ENCODE measurements around the gene IQGAP1.
"Not testable (repeated sequence)": the region's sequence is repeated elsewhere in the genome, so short reads cannot be mapped to it uniquely, and the experiment has no call there.

IQGAP1 gene

DNA sequence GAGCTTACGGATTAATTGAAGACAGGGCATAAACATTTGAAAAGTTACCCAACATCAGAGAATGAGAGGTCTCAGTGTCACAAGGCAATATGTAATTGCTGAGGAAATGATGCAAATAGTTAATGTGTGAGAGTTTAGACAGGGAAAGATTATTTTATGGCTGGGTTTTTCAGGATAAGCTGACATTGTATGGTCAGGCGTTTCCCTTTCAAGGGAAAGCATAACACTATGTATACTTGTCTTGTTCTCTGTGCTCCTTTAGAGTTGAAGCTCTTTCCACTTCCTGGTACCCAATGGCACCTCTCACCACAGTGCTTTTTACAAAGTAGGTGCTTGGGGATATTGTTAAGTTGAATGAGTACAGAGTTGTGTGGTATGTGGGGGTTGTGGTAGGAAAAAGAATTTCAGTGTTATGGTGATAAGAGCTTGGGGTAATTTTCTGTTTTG lies 19.9 kb downstream of the IQGAP1 start:
- peak in 1 of 2 donors; percentile 17 for DNase-seq (ENCODE audit: low read depth in 2 of 2)

DNA sequence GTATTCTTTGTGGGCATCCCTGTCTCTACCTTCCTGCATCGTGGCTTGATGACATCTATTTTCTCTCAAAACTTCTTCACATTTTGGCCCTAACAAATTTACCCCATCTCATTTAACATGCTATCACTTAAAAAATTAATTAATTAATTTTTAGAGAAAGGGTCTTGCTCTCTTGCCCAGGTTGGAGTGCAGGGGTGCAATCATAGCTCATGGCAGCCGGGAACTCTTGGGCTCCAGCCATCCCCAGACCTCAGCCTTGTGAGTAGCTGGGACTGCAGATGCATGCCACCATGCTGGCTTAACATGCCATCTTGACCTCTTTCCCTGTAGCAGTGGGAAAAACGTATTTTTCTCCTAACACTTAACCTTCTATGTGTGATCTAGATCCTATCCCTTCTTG lies 20.6 kb downstream of the IQGAP1 start:
- no peak for DNase-seq (ENCODE audit: low read depth in 2 of 2)

DNA sequence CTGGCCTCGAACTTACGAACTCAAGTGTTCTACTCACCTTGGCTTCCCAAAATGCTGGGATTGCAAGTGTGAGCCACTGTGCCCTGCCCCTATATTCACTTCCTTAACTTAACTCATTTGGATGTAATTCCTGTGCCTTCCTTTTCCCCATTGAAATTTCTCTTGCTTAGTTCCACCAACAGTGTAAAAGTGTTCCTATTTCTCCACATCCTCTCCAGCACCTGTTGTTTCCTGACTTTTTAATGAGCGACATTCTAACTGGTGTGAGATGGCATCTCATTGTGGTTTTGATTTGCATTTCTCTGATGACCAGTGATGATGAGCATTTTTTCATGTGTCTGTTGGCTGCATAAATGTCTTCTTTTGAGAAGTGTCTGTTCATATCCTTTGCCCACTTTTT lies 21.5 kb downstream of the IQGAP1 start:
- DNase-seq (ENCODE audit: low read depth in 2 of 2), result not testable (repeated sequence)

DNA sequence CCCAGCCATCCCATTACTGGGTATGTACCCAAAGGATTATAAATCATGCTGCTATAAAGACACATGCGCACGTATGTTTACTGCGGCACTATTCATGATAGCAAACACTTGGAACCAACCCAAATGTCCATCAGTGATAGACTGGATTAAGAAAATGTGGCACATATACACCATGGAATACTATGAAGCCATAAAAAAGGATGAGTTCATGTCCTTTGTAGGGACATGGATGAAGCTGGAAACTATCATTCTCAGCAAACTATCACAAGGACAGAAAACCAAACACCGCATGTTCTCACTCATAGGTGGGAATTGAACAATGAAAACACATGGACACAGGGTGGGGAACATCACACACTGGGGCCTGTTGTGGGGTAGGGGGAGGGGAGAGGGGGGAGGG lies 22.3 kb downstream of the IQGAP1 start:
- DNase-seq (ENCODE audit: low read depth in 2 of 2), result not testable (repeated sequence)

DNA sequence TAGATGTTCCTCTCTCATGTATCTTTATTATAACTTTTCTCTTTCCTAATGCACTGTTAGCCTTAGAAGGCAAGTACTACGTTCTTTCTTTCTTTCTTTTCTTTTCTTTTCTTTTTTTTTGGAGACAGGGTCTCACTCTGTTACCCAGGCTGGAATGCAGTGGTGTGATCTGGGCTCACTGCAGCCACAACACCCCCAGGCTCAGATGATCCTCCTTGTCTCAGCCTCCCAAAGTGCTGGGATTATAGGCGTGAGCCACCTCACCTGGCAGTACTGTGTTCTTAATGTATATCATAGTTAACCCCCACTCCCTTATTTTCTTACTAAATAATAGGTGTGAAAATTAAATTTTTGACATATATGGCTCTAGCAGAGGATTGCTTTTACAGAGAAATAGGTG lies 23.1 kb downstream of the IQGAP1 start:
- DNase-seq (ENCODE audit: low read depth in 2 of 2), result no peak

DNA sequence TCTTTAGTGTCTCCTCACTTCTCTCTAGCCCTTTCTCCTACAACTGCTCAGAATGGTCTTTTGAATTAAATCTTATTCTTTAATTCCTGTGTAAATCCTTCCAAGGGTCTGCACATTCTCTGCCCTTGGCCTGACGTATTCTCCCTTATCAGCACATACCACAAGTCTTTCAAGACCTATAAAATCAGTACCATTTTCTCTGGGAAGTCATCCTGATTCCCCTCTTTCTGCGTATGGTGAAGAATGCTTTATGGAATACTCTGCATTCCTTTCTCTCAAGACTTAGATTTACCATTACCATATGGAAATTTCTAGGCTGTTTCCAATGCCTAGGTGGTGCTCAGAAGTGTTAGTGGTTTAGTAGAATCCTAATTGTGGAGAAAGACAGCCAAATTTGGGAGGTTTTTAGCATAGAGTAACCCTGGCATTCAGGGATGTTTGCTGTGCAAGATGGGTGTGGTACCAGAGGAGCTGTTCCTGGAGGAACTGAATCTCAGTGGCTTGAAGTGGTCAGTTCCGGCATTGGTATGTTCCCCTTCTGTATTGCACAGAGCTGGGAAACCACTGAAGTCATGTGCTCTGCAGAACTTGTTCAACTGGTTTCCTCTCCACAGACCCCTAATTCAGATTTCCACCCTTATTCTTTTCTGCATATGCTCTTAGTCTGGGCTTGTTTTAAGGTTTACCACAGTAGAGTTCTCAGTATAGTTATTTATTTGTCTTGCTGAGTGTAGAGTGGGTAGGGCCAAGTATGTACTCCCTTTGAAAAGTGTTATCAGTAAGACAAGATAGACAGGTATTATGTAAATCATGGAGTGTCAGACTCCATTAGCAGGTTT lies 24.5 kb downstream of the IQGAP1 start:
- no peak for DNase-seq (ENCODE audit: low read depth in 2 of 2)

DNA sequence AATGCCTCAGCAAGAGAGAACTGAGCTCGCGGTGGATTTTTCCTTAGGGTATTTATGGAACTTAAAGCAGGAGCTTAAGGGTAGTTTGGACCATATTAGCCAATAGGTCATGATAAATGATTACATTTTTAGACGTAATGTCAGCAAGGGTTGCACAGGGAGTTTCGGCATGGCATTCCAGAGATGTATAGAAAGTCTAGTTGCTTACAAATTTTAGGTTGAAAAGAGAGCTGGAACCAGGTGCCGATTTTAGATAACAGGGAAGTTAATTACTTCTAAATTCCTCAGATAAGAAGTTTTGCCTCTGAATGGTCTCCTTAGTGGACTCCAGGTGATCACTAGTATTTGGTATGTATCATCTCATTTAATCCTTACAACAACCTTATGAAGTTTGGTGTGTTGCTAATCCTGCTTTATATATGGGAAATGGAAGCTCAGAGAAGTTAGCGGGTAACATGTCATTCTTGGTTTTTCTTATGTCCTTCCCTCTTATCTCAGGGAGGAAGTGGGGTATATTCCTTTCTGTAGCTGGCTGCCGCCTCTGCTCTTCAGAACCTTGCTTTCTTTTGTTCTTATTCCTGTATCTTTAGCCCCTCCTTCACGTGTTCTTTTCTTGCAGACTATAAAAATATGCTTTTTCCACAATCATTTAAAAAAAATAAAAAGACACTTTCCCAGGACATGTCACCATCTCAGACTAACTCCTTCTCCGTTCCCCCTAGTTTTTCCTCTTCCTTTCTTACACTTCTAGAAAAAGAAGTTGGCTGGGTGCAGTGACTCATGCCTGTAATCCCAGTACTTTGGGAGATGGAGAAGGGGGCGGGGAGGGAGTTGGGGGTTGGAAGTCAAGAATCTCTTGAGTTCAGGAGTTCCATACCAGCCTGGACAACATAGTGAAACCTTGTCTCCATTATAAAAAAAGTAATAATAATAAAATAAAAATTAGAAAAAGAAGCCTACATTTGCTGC lies 25.7 kb downstream of the IQGAP1 start:
- no peak for DNase-seq (ENCODE audit: low read depth in 2 of 2)

DNA sequence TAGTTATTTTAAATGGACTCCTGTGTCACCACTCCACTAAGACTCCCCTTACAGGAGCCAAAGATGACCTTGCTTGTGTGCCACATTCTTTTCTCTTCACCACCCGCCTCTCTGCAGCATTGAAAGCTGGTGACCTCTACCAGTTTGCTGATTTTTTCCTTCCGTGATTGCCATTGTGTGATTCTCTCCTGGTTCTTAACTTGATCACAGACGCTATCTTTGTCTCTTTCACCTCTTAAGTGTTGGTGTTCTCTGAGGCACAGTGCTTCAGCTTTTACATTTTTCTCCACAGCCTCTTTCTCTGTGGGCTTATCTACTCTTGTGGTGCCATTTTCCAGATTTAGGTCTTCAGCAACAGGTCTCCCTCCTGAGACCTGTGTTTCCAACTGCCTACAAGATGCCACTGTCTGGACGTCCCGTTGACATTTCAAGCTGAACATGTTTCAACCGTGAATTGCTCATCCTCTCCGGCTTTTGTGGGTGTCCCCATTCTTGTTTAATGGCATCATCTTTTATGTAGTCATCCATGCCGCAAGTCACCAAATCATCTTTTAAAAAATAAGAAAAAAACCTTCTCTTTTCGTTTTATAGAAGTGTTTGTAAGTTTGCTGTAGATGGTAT lies 26.5 kb downstream of the IQGAP1 start:
- no peak for DNase-seq (ENCODE audit: low read depth in 2 of 2)

DNA sequence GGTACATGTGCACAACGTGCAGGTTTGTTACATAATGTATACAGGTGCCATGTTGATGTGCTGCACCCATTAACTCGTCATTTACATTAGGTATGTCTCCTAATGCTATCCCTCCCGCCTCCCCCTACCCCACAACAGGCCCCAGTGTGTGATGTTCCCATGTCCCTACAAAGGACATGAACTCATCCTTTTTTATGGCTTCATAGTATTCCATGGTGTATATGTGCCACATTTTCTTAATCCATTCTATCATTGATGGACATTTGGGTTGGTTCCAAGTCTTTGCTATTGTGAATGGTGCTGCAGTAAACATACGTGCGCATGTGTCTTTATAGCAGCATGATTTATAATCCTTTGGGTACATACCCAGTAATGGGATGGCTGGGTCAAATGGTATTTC lies 28.0 kb downstream of the IQGAP1 start:
- not testable (repeated sequence) for DNase-seq (ENCODE audit: low read depth in 2 of 2)

DNA sequence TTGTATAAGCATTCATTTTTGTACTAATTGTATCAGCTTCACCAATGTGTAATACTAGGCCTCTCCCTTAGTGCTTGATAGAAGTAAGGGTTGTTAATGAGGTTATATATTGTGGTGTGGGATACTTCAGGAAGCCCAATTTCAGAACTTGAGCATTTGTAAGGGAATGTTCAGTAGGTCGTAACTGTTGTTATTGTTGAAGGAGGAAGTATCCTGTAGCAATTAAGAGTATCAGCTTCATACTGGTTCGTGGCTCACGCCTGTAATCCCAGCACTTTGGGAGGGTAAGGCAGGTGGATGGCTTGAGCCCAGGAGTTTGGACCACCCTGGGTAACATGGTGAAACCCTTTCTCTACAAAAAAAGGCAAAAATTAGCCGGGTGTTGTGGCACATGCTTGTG lies 30.6 kb downstream of the IQGAP1 start:
- no peak for DNase-seq (ENCODE audit: low read depth in 2 of 2)

DNA sequence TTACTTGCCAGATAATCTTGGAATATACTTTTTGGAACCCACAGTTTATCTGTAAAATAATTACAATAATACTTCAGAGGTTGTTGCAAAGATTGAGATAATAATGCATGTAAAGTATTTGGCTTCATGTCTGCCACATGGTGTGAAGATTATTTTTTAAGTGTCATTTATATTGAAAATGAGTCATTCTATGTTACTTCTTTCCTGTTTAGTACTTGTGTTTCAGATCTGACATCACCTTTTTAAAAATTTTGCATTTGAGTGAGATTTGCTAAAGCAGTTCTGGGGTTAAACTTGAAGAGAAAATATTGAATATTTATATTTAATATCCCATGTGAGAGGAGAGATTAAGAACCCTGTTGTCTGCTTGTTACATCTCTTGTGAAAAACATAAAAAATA lies 31.2 kb downstream of the IQGAP1 start:
- DNase-seq (ENCODE audit: low read depth in 2 of 2), result no peak

DNA sequence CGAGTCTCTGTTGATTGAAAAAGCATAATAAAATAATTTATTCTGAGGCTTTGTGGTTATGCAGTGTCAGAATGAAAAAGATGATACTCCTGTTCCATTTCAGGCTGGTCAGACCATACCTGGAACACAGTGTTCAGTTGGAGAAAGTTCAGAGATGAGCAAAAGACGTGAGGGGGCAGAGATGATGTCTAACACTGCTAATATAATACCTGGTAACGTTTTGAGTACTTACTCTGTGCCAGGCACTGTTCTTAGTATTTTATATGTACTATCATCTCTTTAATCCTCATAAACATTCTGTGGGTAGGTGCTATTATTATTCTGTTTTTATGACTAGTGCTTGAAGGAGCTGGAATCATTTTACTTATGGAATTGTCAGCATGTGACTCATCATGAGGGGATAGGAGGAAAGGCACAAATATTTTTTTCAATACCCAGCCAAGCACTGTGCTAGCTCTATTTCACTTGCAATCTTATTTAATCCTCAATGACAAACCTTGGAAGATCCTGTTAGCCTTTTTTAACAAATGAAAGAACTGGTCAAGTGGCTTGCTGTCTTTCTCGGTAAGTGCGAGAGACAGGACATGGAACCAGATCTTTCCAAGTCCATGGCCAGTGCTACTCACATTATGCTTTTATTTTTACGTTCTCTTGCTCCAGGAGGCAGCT lies 31.8 kb downstream of the IQGAP1 start:
- DNase-seq (ENCODE audit: low read depth in 2 of 2), result no peak

DNA sequence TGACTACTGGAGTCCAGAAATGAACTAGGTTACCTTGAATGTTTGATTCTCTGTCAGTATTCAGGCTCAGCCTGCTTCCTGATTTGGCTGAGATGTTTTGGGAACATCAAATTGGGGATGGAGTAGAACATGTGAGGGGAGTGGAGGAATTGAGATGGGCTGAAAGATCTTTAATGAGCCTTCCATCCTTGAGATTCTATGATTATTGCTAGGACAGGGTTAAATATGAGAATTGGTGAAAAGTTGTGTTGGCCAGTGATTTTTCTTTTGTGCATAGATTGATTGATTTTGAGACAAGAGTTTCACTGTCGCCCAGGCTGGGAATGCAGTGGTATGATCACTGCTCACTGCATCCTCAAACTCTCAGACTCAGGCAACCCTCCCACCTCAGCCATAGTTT lies 32.4 kb downstream of the IQGAP1 start:
- no peak for DNase-seq (ENCODE audit: low read depth in 2 of 2)

DNA sequence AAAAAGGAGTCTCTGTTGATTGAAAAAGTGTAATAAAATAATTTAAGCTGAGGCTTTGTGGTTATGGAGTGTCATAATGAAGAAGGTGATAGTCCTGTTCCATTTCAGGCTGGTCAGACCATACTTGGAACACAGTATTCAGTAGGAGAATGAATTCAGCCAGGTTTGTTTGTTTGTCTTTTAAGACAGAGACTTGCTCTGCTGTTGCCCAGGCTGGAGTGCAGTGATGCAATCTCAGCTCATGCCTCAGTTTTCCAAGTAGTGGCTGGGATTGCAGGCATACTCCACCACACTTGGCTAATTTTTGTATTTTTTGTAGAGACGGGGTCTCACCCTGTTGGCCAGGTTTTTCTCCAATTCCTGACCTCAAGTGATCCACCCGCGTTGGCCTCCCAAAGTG lies 33.5 kb downstream of the IQGAP1 start:
- DNase-seq (ENCODE audit: low read depth in 2 of 2), result no peak

DNA sequence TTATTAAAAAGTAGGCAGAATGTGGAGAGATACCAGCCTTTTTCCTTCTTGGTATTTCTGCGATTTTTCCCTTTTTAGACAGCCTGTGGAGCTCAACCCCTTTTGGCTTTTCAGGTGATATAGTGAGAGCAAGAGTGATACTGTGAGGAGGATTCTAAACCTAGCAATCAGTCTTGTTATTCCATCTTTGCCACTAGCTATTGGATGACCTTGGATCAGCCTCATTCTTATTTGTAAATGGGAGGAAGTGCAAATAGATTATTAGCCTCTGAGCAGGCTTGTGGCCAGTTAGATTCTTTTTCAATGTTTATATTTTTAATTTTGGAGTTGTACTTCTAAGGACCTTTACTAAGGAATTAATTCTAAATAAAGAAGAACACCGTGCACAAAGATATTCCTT lies 34.0 kb downstream of the IQGAP1 start:
- no peak for DNase-seq (ENCODE audit: low read depth in 2 of 2)

DNA sequence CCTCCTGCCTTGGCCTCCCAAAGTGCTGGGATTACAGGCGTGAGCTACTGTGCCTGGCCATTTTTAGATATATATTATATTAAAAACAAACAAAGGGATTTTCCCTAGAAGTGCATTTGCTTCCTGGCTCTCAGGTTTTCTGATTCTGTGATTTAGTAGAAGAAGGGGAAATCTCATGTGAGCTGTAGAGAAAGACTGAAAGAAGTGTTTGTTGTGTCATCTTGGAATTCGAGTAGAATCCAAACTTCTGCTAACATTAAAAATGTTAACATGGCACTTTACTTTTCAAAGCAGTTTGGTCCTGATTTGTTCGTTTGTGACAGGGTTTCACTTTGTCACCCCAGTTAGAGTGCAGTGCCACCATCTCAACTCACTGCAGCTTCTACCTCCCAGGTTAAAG lies 34.9 kb downstream of the IQGAP1 start:
- DNase-seq (ENCODE audit: low read depth in 2 of 2), result no peak

DNA sequence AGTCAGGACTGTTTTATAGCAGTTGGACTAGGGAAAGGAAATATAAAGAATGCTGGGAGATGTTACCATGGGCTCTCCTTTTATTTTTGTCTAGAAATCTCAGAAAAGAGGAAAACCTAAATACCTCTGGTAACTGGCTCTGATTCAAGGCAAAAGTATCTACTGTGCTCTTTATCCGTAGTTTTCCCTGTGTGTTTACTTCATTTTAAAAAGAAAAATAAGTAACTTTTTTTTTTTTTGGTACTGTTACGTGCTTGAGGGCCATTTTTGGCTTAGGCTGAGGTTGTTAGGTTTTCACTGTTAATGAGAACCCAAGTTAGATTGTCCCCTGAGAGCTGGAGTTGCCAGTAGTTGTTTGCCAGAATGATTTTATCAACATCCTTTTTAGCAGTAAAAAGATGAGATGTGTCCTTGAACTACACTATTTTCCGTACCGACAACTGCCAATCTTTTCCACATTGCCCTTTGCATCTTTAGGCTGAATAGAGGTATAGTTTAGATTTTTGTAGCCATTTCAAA lies 35.8 kb downstream of the IQGAP1 start:
- DNase-seq (ENCODE audit: low read depth in 2 of 2), result no peak

DNA sequence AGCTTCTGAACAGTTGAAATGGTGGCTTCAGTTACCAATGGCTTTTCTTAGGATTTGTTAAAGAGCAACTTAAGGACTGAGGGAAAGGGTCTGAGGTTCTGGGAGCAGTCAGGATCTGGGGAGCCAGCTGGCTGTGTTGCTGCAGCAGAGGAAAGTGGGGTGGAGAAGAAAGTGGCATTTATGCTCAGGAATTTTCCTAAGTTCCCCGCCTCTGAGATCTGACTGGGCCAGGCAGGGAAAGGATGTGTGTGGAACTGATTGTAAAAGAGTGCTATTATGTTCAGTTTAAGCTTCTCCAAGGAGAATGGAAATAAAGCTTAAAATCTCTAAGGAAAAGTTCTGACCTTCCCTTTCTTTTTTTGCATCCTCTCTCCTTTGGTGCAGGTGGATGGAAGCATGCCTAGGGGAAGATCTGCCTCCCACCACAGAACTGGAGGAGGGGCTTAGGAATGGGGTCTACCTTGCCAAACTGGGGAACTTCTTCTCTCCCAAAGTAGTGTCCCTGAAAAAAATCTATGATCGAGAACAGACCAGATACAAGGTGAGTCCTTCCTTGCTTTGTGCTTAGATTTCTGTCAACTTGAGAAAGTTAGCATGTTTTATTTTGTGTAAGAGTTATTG lies 37.8 kb downstream of the IQGAP1 start:
- no peak for DNase-seq (ENCODE audit: low read depth in 2 of 2)

DNA sequence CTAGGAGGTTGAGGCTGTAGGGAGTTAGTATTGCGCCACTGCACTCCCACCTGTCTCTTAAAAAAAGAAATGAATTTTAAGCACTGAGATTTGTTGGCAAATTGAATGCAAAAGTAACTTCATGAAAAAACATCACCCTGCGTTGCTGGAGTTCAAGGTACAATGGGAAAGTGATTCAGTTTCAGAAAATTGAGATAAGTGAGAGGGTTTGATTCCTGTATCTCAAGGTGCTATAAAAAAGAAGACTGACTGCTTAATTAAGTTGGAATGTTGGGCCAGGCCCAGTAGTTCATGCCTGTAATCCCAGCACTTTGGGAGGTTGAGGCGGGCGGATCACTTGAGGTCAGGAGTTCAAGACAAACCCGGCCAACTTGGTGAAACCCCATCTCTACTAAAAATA lies 39.1 kb downstream of the IQGAP1 start:
- no peak for DNase-seq (ENCODE audit: low read depth in 2 of 2)

DNA sequence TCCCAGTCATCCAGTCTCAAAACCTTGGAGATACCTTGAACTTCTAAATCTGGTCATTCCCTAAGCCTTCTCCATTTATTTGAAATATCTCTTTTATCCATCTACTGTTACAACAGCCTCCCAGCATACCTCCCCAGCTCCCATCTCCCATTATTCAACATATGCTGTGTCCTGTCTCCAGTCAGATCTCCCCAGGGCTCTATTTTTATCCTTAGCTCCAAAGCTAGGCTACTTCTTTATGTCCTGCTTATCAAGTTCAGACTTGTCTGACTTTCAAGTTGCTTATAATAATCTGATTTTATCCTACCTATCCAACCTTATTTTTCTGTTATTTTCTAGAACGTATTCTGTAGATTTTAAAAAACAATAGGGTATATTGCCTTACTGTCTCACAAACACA lies 44.2 kb downstream of the IQGAP1 start:
- DNase-seq (ENCODE audit: low read depth in 2 of 2), result no peak
